Fibroblast of skin of left biceps (primary cell): ENCODE measurements around the gene CCDC18.

Experiments used
- DNase-seq, 2 experiments: peaks; one replicate each; pipeline ENCODE4 v3.0.0-alpha.2; 2013; ENCODE audit warnings: low read depth in 2 of 2

Gene CCDC18

GRCh38 chr1:93304716-93305138, 124.2 kb downstream of the CCDC18 start:
- DNase-seq, result peak; percentile 16 to 24

- DNase-seq, result no peak
Observed at GRCh38 chr1:93306920-93307319, 126.4 kb downstream of the CCDC18 start.

GRCh38 chr1:93313026-93313425, 132.5 kb downstream of the CCDC18 start:
- DNase-seq, result no peak

- DNase-seq, result no peak
Observed at GRCh38 chr1:93317207-93317606, 136.7 kb downstream of the CCDC18 start.

- no peak for DNase-seq
Observed at GRCh38 chr1:93317943-93318342, 137.4 kb downstream of the CCDC18 start.

- no peak for DNase-seq
Observed at GRCh38 chr1:93321720-93322119, 141.2 kb downstream of the CCDC18 start.

GRCh38 chr1:93322349-93322748, 141.8 kb downstream of the CCDC18 start:
- no peak for DNase-seq

- no peak for DNase-seq
Observed at GRCh38 chr1:93323185-93323820, 142.8 kb downstream of the CCDC18 start.

GRCh38 chr1:93324486-93325464, 144.3 kb downstream of the CCDC18 start:
- DNase-seq, result peak; percentile 35 to 37
